Transverse colon (tissue), 4 donors: ENCODE results near the gene ELAVL2. TPM values are rescaled to one million over a fixed set of nuclear protein-coding genes. Genes with fewer than 3 reads are reported as not detected.

Experiments
- DNase-seq: peaks from one replicate; pipeline ENCODE4 v3.0.0-alpha.2; 2019
- H3K27ac ChIP-seq, 4 donors: fragments of 200-600 bp; sonication (generic); 2 replicates each; pipeline ENCODE4 v1.5.1; 2016 to 2018; ENCODE audit warnings: inconsistent platforms in 4 of 4
- H3K27me3 ChIP-seq: fragments of 200-600 bp; sonication (generic); 2 replicates; pipeline ENCODE4 v1.5.1; 2017; ENCODE audit warnings: inconsistent platforms
- H3K36me3 ChIP-seq, 4 donors: fragments of 200-600 bp; sonication (generic); 2 replicates each; pipeline ENCODE4 v1.5.1; 2017 to 2019; ENCODE audit warnings: inconsistent platforms in 4 of 4
- H3K4me1 ChIP-seq, 4 donors: fragments of 200-600 bp; sonication (generic); 2 replicates each; pipeline ENCODE4 v1.5.1; 2017 to 2020; ENCODE audit warnings: inconsistent platforms in 4 of 4
- H3K4me3 ChIP-seq, 4 donors: fragments of 200-600 bp; sonication (generic); 1 replicate in 1 of 4; 2 replicates in 3 of 4; pipeline versions ENCODE4 v1.5.1 to v1.6.1; 2017 to 2019; ENCODE audit warnings: inconsistent platforms in 4 of 4
- H3K9me3 ChIP-seq, 2 donors: fragments of 200-600 bp; sonication (generic); 2 replicates each; pipeline ENCODE4 v1.5.1; 2017 to 2019; ENCODE audit warnings: inconsistent platforms in 2 of 2
- CTCF ChIP-seq, 5 experiments: fragments of 200-600 bp in 3 of 5; fragments of 450-650 bp in 2 of 5; sonication (generic) in 3 of 5; IDR thresholded peaks; 1 replicate in 2 of 5; 2 replicates in 3 of 5; pipeline ENCODE4 v1.5.1; 2016 to 2017; ENCODE audit warnings: antibody characterized with exemption in 5 of 5, inconsistent platforms in 3 of 5, mild to moderate bottlenecking in 2 of 5, moderate library complexity in 1 of 5
- EP300 ChIP-seq: sonication (generic); formaldehyde crosslinking; IDR thresholded peaks from one replicate; pipeline ENCODE4 v1.6.1; 2017; ENCODE audit warnings: antibody characterized with exemption, low read depth
- POLR2A ChIP-seq: fragments of 450-650 bp; IDR thresholded peaks from one replicate; pipeline ENCODE4 v1.6.1; 2016; ENCODE audit warnings: antibody characterized with exemption, mild to moderate bottlenecking, moderate library complexity
- POLR2AphosphoS5 ChIP-seq, 3 donors: sonication (generic); formaldehyde crosslinking; IDR thresholded peaks; one replicate each; pipeline ENCODE4 v1.6.1; 2016; ENCODE audit warnings: antibody characterized with exemption in 3 of 3
- WGBS, 2 donors: methylation state at CpG; one replicate each; pipeline ENCODE4 v1.1.5; 2018; ENCODE audit warnings: low coverage in 1 of 2; 5-methylcytosine and 5-hydroxymethylcytosine counted together
- in situ Hi-C, 4 donors: fragments of 200-750 bp; cut with MboI; loops; one replicate each; pipeline versions ENCODE4 v1.15.0 to v1.15.1; 2017; ENCODE audit warnings: low sequenced_read_pairs in 3 of 4, low pct_ligation_motif_present in 1 of 4, low pct_unique_long_range_greater_than_20kb in 1 of 4
- intact Hi-C: fragments of 100-400 bp; cut with DNase I; formaldehyde crosslinking; loops from one replicate; pipeline ENCODE4 v1.15.1; 2023; ENCODE audit warnings: low total_unique reads
- total RNA-seq, 4 donors: library from RNA; depleted of rRNA; stranded (reverse); fragments of >200 nt; gene quantifications; one replicate each; pipeline ENCODE4 v1.1.0, GENCODE V29; 2016

Gene ELAVL2
- total RNA-seq, 4 donors from 2014 or later: 0.41 to 2.2 (median 0.60) TPM; not detected in 1

- H3K36me3 ChIP-seq: no peaks in the 10 kb centered on the region
- 7 to 9% methylated on average over 12 of the region's 12 CpGs for WGBS, 2 donors
- H3K27ac ChIP-seq: no peak overlapping the region
- H3K4me3 ChIP-seq: peak overlapping the region; percentile 17 to 55 (median 30)
- no peak for DNase-seq
- no peak for TF ChIP-seq EP300
- TF ChIP-seq POLR2AphosphoS5 (IDR thresholded peaks at IDR 0.05): no peak
- TF ChIP-seq POLR2A: no peak
- TF ChIP-seq CTCF (IDR thresholded peaks at IDR 0.05): no peak
- peaks cover 0 to 36% (median 29%) of the 10 kb centered on the region in 4 donors for H3K4me1 ChIP-seq
- H3K9me3 ChIP-seq: no peaks in the 10 kb centered on the region
- intact Hi-C loops: no loop called here
- in situ Hi-C loops: no loop called here
- H3K27me3 ChIP-seq: peaks cover 99% of the 10 kb centered on the region
Measured at GRCh38 chr9:23825700-23826099, 340 bp downstream of the ELAVL2 start.

GRCh38 chr9:23824830-23825591, 1.0 kb downstream of the ELAVL2 start:
- peaks cover 99% of the 10 kb centered on the region for H3K27me3 ChIP-seq
- H3K36me3 ChIP-seq: no peaks in the 10 kb centered on the region
- H3K9me3 ChIP-seq: no peaks in the 10 kb centered on the region
- 0 to 7% methylated on average over 3 to 25 of the region's 25 CpGs for WGBS, 2 donors
- peaks cover 0 to 39% (median 30%) of the 10 kb centered on the region in 4 donors for H3K4me1 ChIP-seq
- TF ChIP-seq POLR2A (no peak), POLR2AphosphoS5 (IDR thresholded peaks at IDR 0.05) (no peak), CTCF (IDR thresholded peaks at IDR 0.05) (no peak), EP300 (no peak)
- intact Hi-C loops (no loop called here), in situ Hi-C loops (no loop called here)
- H3K4me3 ChIP-seq: peak overlapping the region; percentile 17 to 55 (median 30)
- H3K27ac ChIP-seq: no peak overlapping the region
- DNase-seq: peak; percentile 20

GRCh38 chr9:23823986-23824829, 1.8 kb downstream of the ELAVL2 start:
- Histone ChIP-seq H3K27me3 (peaks cover 99% of the 10 kb centered on the region), H3K27ac (no peak overlapping the region), H3K4me1 (peaks cover 0 to 39% (median 30%) of the 10 kb centered on the region in 4 donors), H3K4me3 (no peak overlapping the region), H3K36me3 (no peaks in the 10 kb centered on the region), H3K9me3 (no peaks in the 10 kb centered on the region)
- TF ChIP-seq POLR2AphosphoS5 (IDR thresholded peaks at IDR 0.05): no peak
- TF ChIP-seq CTCF (IDR thresholded peaks at IDR 0.05): no peak
- no peak for TF ChIP-seq EP300
- TF ChIP-seq POLR2A: no peak
- WGBS, 2 donors: 2 to 17% methylated on average over 8 to 36 of the region's 36 CpGs
- DNase-seq: no peak
- intact Hi-C loops: no loop called here
- in situ Hi-C loops: no loop called here

GRCh38 chr9:23823269-23823668, 2.8 kb downstream of the ELAVL2 start:
- Histone ChIP-seq H3K27ac (no peak overlapping the region), H3K9me3 (no peaks in the 10 kb centered on the region), H3K36me3 (no peaks in the 10 kb centered on the region), H3K4me3 (no peak overlapping the region), H3K4me1 (peaks cover 0 to 39% (median 30%) of the 10 kb centered on the region in 4 donors), H3K27me3 (peaks cover 93% of the 10 kb centered on the region)
- no peak for DNase-seq
- TF ChIP-seq CTCF (IDR thresholded peaks at IDR 0.05): no peak
- TF ChIP-seq POLR2A: no peak
- no peak for TF ChIP-seq EP300
- no peak for TF ChIP-seq POLR2AphosphoS5 (IDR thresholded peaks at IDR 0.05)
- intact Hi-C loops (no loop called here), in situ Hi-C loops (no loop called here)
- WGBS, 2 donors: 29 to 46% methylated on average over 8 to 11 of the region's 11 CpGs
